Stomach (tissue), 4 donors: ENCODE data around the gene FHOD3.

ENCODE experiments used
- EP300 ChIP-seq: sonication (generic); formaldehyde crosslinking; IDR thresholded peaks from one replicate; pipeline ENCODE4 v1.6.1; 2017; ENCODE audit warnings: antibody characterized with exemption
- POLR2A ChIP-seq, 4 donors: fragments of 450-650 bp; IDR thresholded peaks; one replicate each; pipeline ENCODE4 v1.6.1; 2016; ENCODE audit warnings: antibody characterized with exemption in 4 of 4, control low read depth in 2 of 4, mild to moderate bottlenecking in 1 of 4, moderate library complexity in 1 of 4
- POLR2AphosphoS5 ChIP-seq, 3 donors: sonication (generic); formaldehyde crosslinking; IDR thresholded peaks; one replicate each; pipeline ENCODE4 v1.6.1; 2016; ENCODE audit warnings: antibody characterized with exemption in 3 of 3
- TF ChIP-seq, protein P1 (sequence below), 7 experiments: fragments of 450-650 bp in 4 of 7; fragments of 200-600 bp in 3 of 7; sonication (generic) in 3 of 7; IDR thresholded peaks; one replicate each; pipeline ENCODE4 v1.5.1; 2016 to 2019; ENCODE audit warnings: antibody characterized with exemption in 7 of 7, control low read depth in 2 of 7, mild to moderate bottlenecking in 1 of 7

DNA sequence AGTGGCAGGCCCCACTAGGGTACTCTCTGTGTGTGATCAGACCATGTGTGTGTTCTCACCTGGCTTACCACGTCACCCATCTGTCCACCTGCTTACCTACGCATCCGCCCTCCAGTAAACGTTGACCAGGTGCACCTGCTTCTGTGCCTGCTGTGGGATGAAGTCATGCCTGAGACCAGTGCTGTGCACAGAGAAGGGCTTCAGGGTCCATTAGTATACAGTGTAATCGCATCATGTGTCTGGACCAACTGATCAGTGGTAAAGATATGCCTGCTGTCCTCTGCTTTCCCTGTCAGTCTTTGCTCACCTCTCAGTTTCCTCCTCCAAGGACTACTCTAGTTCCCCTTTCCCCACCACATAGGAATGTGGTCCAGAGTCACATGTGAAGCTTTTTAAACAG is 109.3 kb downstream of the FHOD3 start:
- TF ChIP-seq, protein P1, sequence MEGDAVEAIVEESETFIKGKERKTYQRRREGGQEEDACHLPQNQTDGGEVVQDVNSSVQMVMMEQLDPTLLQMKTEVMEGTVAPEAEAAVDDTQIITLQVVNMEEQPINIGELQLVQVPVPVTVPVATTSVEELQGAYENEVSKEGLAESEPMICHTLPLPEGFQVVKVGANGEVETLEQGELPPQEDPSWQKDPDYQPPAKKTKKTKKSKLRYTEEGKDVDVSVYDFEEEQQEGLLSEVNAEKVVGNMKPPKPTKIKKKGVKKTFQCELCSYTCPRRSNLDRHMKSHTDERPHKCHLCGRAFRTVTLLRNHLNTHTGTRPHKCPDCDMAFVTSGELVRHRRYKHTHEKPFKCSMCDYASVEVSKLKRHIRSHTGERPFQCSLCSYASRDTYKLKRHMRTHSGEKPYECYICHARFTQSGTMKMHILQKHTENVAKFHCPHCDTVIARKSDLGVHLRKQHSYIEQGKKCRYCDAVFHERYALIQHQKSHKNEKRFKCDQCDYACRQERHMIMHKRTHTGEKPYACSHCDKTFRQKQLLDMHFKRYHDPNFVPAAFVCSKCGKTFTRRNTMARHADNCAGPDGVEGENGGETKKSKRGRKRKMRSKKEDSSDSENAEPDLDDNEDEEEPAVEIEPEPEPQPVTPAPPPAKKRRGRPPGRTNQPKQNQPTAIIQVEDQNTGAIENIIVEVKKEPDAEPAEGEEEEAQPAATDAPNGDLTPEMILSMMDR (IDR thresholded peaks at IDR 0.05): no peak
- no peak for TF ChIP-seq POLR2A (IDR thresholded peaks at IDR 0.05)
- TF ChIP-seq POLR2AphosphoS5 (IDR thresholded peaks at IDR 0.05): no peak
- TF ChIP-seq EP300: no peak
